ENCODE data around the gene RBM26.
"Not testable (repeated sequence)": the region's sequence is repeated elsewhere in the genome, so short reads cannot be mapped to it uniquely, and the experiment has no call there.

RBM26 gene

DNA sequence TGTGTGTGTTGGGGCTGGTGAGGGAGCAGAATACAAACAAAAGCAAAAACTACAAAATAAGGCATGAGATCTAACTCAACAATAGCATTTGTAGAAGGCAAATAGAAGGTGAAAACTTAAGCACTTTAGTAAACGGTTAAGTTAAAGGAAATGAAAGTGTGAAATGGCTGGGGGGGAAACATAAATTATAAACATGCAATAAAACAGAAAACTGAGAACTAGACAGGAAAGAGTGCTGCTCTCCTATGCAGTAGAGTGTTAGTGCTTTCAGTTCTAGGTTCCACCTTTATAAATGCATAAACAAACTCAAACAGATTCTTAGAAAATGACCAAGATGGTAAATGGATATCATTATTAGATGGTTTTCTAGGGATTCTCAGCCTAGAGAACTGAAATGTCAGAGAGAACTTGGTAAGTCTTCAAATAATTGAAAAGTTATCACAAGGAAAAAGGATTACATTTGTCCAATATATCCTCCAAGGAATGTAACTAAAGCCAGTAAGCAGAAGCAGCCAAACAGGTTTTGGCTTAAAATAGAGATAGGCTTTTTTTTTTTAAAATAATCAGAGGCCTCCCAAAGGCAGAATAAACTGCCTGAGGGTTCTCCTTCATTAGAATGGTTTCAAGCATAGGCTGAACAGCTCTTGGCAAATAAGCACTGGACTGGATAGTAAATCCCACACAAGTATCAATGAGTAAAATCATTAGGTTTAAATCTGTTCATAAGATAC, 23.3 kb downstream of the RBM26 start:
- DNase-seq: no peak

DNA sequence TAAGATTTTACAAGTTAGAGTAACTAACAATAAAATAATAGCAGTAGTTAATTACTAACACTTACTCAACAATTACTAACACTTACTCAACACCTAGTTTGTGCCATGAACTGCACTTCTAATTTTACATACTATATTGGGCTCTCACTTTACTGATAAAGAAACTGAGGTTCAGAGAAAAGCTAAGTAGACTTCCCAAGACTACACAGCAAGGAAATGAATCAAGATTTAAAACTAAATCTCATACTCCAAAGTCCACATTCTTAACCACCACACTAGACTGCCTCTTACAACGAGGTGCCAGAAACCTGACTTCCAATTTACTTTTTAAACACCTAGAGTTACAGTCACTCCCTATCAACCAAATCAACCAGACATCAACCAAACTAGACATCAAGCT, 25.1 kb downstream of the RBM26 start:
- no peak for DNase-seq

GRCh38 chr13:79379274-79379673, 26.8 kb downstream of the RBM26 start:
- DNase-seq: no peak

DNA sequence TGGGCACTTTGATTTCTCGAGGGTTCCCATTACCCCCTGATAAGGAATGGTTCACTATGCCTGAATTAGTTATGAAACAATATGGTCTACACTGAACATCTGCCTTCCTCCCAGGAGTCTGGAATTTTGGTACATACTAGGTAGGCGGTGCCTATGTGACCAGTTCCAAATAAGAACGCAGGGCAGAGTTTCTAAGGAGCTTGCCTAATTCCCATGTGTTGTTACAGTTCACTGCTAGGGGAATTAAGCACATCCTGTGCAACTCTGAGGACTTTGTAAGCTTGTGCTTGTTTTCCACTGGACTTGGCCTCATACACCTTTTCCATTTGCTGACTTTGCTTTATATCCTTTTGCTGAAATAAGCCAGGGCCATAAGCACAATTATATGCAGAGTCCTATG, 29.2 kb downstream of the RBM26 start:
- DNase-seq: no peak

DNA sequence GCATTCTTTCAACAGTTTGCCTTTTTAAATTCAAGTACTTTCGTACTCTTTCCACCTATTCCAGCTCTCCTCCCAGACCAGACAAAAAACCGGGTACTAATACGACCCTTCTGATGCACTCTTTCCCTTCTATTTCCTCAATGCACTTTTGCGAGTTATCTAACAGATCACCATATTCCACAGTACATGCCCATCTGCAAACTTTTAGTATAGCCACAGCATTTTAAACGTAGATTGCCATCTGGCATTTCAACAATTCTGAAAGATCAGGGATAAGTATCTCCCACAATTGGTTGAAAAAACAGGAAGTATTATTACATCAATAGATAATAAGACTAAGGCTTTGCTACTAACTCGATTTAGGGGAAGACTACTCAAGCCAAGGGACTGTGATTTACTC, 31.5 kb downstream of the RBM26 start:
- no peak for DNase-seq

- DNase-seq: no peak
These were observed 32.1 kb downstream of the RBM26 start for GRCh38 chr13:79373916-79374315.

DNA sequence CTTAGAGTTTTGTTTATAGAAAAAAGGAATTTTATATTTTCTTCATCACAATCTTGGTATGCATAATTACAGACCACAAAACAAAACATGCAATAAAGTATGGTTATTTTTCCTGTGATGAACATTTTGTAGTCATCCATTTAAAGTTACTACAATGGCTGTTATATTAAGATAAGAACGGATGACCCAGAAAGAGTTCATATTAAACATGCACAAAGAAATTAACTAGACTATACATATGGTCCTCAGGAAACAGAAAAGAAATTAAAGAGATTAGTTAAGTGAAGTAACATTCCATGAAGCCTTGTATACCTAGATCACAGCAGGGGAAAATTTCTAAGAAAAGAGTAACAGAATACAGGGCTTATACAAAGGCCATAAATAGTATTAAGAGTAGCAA, 36.8 kb downstream of the RBM26 start:
- no peak for DNase-seq

DNA sequence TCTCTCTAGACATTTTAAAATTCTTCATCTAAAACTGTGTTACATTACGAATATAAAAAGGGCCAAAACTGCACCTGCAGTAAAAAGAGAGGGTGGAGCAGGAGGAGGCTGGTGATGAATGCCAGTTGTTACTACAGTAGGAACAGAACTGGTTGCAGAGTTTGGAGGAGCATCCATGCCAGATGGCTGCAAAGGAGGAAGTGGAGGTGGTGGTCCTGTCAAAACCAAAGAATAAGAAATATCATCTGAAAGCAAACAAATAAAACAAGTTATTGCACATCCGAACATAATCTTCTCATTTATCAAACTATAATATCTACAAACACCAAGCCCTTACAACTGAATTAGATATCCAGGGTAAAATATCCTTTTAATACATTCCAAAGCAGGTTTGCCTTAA, 40.1 kb downstream of the RBM26 start:
- DNase-seq: no peak

DNA sequence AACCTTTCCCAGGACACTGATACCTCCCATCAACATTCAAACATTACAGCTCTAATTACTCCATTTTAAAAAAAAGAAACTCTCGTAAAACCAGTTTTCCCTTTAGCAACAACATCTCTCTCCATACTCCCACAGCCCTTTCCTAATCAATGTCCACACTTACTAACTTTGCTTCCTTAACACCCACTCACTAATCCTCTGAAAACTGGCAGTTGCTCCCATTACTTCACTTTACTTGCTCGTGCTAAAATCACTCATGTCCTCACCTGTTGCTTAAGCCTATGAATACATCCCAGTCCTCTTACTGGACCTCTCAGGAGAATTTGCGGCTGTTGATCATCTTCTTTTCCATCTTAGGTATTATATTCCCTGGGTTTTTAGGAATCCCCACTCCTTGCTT, 44.8 kb downstream of the RBM26 start:
- no peak for DNase-seq

DNA sequence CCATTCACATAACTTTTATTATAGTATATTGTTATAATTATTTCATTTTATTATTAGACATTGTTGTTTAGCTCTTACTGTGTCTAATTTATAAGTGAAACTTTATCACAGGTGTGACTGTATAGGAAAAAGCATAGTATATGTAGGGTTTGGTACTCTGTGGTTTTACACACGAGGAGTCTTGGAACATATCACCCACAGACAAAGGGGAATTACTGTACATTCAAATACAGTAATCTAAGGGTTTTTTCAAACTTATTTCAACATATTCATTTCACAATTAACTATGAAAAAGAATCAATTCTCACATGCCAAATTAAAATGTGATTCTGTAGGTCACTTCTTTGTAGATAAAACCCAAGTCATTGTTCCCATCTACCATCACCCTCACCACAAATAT, 46.0 kb downstream of the RBM26 start:
- no peak for DNase-seq

DNA sequence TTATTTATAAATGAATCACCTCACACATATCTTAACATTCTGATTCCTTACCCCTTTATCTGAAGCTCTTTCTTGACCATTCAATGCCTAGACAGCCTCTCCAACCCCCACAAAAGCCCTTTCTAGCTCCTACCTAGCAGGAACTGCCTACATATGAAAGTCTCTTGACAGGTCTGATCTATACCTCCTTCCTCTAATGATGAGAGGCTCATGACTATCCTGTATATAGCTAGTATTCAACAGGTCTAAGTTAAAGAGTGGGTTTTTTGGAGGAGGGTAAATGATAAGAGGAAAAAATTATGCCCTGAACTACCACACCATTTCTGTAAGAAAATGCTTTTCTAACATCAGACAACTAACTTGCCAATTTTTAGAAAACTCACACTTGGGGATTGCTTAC, 47.0 kb downstream of the RBM26 start:
- no peak for DNase-seq

DNA sequence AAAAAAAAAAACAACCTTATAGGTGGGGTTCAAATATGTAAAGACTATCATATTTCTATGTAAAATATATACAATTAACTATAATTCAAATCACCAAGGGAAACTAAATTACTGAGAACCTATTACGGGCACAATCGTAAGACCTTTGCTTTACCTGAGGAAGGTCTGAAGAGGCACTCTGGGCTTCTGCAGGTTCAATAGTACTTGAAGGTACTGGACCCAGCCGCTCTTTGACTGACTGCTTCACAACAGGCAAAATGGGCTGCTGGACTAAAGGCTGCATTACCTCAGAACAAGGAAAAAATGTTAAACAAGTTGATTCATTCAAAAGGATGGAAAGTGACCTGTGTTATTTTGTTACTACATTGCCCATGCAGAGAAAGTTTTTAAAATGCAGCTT, 51.8 kb downstream of the RBM26 start:
- no peak for DNase-seq

DNA sequence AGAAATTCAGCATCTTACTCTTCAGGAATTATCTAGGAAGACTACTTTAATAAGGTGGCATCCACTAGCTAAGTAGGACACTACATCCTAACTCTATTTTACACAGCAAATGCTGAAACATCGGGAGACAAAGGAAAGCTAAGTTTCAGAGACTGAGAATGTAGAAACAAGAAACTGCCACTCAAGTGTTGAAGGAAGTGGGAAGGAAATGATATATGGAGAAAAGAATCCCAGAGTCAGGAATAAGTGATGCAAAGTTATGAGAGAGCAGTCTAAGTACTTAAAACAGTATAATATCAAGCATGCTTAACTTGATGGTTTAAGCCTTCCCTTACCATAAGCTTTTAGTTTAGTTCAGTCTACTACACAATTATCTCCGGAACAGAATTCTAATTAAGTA, 52.4 kb downstream of the RBM26 start:
- DNase-seq: no peak

DNA sequence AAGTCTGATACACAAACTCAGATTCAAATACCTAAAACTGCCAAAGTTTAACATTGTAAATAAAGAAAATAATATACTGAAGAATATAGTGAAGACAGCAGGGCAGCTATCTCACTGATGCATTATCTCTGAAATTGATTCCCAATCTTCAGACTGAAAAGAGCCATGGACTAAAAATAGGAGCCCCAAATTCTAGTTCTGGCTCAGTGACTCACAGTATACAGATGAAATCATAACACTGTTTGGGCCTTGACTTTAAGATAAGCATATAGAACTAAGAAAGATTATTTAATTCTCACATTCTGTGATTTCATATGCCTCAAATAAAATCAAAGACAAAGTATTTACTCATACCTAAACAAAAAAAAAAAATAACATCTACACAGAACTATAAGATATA, 53.9 kb downstream of the RBM26 start:
- no peak for DNase-seq

- not testable (repeated sequence) for DNase-seq
These were observed 56.4 kb downstream of the RBM26 start for GRCh38 chr13:79349608-79350007.

DNA sequence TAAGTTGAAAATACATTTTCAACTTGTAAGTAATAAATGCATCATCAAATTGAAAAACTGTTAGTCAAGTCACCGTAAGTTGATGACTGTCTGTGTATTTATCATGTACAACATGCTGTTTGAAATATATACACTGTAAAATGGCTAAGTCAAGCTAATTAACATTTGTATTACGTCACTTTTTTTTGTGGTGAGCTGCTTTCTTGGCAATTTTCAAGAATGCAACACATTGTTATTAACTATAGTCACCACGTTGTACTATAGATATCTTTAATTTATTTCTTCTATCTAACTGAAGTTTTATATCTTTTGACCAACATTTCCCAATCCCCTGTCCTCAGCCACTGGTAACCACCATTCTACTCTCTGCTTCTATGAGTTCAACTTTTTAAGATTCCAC, 57.0 kb downstream of the RBM26 start:
- no peak for DNase-seq

DNA sequence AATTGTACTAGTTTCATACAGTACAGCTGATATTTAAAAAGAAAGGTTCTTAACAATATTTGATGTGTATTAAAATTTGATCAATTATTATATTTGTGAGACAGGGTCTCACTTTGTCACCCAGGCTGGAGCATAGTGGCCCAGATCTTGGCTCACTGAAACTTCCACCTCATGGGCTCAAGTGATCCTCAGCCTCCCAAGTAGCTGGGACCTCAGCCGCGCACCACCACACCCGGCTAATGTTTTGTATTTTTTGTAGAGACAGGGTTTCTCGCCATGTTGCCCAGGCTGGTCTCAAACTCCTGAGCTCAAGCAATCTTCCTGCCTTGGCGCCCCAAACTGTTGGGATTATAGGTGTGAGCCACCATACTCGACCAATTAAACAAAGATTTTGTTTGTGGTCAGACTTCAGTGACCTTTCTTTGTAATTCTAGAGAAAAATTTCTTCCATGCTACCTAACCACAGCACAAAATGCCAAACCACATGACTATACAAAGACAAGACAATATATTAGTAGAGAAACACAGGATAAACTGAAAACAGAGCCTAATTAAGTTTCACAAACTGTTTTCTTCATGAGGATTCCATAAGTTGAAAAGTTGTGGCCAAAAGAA, 59.6 kb downstream of the RBM26 start:
- no peak for DNase-seq

GRCh38 chr13:79341202-79341601, 64.9 kb downstream of the RBM26 start:
- DNase-seq: no peak

DNA sequence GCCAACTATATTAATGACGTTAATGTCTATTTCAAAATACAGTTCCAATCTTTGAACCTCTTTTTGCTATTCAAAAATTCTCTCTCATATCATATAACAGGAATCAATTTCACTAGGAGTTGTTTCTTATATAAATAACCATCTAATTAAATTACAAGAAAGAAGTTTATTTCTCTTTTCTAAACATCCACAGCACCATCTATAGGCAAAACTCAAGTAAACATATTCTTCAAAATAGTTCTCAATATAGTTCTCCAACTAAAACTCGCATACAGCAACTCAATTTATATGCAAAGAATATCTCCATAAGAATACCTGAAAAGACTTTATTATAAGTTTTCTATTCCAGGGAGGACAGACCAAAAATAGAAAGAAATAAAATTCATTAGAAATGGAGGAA, 65.6 kb downstream of the RBM26 start:
- no peak for DNase-seq

DNA sequence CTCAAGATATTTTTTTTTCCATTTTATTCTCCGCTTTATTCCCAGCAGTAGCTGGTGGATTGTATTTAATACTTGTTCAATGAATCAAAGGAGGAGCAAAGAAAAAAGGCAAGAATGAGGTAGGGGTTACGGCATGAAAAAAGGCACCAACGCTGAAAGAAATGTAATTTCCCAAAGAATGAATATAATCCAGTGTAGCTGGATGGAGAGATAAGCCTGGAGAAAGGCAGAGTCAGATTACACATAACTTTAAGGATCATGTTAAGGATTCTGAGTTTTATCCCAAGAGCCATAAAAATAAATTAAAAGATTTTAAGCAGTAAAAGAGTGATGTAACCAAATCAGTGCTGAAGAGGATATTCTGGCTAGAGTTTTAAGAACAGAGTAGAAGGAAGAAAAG, 67.7 kb downstream of the RBM26 start:
- no peak for DNase-seq

DNA sequence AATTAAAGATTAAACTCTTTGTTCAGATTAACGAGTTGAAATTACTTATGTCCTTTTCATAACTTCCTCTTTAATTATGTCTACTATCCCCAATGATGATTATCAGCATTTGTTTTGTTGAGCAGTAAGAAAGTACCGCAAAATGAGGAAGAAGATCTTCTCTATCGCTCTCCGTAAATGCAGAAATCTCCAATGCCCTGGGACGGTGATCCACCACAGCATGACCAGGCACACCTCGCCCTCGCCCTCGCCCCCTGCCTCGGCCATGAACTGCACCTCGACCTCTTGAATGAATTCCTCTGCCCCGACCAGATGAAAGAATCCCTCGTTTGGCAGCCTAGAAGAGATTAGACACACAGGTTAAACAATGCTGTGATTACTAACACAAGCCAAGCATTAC, 69.1 kb downstream of the RBM26 start:
- DNase-seq: no peak

DNA sequence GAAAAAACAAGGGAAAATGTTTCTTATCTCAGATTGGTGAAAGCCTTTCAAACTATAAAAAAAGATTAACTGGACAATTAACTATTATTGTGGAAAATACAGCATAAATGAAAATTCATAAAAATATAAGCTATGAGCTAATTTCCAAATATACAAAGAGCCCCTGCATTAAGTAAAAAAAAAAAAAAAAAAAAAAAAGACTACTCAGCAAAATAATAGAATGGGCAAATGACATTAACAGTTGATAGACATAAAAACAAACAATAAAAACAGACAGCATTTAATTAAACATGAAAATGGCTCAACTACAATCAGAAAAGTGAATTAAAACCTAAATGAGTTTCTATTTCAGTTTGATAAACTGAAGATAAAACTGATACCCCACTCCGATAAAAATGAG, 77.5 kb downstream of the RBM26 start:
- DNase-seq: no peak

GRCh38 chr13:79320433-79320832, 85.6 kb downstream of the RBM26 start:
- DNase-seq: no peak

DNA sequence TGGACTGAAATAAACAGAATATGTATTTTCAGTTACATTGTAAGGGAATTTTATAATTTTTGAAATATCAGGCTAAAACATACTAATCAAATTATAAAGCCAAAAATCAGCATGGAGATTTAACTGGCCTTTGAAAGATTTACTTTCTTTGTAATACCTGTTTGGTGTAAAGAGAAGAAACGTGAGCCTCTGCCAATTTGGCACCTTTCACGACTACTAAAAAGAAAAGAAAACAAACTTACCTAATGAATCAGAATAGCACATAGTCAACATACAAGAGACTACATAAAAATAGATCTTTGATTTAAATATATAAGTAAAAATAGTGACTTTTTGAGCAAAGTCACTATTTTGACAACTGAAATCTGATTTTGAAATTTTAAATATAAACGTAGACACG, 87.4 kb downstream of the RBM26 start:
- no peak for DNase-seq

- DNase-seq: no peak
These were observed 88.2 kb downstream of the RBM26 start for GRCh38 chr13:79317856-79318255.

All from SIG-M5 (cell line).